Measurements from ENCODE around the gene TMEM9. TPM values are rescaled to one million over a fixed set of nuclear protein-coding genes. Genes with fewer than 3 reads are reported as not detected.

TMEM9 gene
- total and polyA plus RNA-seq, 10 of the 15 experiments (the other 5 are each of a cell fraction or from before 2014, with no cell fraction given): 7.2 to 46.1 (median 17.3) TPM

DNA sequence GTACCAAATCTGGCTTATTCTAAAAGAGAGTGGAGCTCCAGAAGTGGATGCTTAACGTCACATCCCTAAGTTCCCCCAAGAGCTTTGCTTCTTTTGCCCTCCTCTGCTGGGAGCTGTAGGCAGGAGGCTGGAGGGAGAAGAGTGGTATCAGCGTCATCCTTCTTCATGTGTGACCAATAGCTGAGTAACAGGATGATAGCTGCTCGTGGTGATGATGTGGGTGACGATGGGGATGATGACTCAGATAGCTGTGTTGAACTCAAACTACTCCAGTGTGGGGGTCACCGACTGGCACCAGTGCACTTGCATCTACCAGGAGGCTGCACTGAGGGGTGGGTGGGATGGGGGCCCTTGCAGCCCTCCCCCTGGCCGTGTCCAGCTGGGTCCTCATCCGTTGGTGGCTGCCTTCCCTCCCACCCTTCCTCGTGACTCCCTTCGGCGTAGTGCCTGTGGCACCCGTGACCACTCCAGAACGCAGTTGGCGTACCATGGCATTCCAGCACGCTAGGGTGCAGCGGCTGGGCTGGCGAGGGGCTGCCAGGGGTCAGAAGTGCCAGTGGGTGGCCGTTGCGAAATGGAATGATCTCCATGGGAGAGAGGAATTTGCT is 37.5 kb upstream of the TMEM9 start (continued):
- no peak for TF ChIP-seq FOS (IDR thresholded peaks at IDR 0.05; ENCODE audit: borderline replicate concordance, extremely low read depth, insufficient read length)

DNA sequence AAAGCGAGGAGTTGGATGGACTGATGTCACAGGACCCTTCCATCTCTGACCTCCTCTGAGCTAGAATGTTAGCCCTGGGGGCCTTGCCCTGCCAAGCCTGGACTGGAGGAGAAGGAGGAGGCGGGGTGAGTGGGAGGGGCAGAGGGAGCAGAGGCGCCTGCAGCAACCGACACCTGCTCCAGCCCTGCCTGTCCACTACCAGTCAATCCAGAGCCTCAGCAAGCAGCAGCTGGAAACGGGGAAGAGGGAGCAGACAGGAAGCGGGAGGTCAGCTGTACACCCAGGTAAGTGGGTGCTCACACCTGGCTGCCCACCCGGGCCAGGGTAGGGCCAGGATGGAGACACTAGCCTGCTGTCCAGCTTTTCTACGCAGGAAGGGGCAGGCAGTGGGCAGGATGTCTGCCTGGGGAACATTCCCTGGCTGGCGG is 36.4 kb upstream of the TMEM9 start, which contains the start of gene IGFN1:
TSS of gene IGFN1 (plus strand) at position 201 of the 428 bp plus-strand sequence. CDS start 2,470 bp downstream, outside the sequence.
- in situ Hi-C loops (cut with MboI) (no loop called here), intact Hi-C loops (cut with micrococcal nuclease; ENCODE audit: unreplicated experiment) (no loop called here)
- TF ChIP-seq BCL11A (IDR thresholded peaks at IDR 0.05; ENCODE audit: low read depth, low read length) (no peak), PAX8 (IDR thresholded peaks at IDR 0.05) (no peak), BMI1 (IDR thresholded peaks at IDR 0.05; ENCODE audit: borderline replicate concordance) (no peak), NR2F1 (conservative IDR thresholded peaks at IDR 0.05) (no peak)
- Histone ChIP-seq H3K9ac (ENCODE audit: control insufficient read depth, insufficient read depth, low read length) (no peak within 1 kb of the TSS), H3K4me3 (no peak within 1 kb of the TSS), H3K27me3 (replicated peaks in 1 of 2; ENCODE audit: control insufficient read depth in 2 of 2, insufficient read depth in 2 of 2, low read length in 1 of 2) (peaks cover 0 to 7% of the 10 kb centered on the region in 2 experiments), H3K9me3 (replicated peaks; ENCODE audit: control insufficient read depth, insufficient read depth, low read length) (no peaks in the 10 kb centered on the region), H3K27ac (ENCODE audit: control insufficient read depth, insufficient read depth) (no peak within 1 kb of the TSS), H2AFZ (ENCODE audit: control insufficient read depth, low read depth, low read length) (no peak within 1 kb of the TSS), H3K79me2 (ENCODE audit: control insufficient read depth, insufficient read depth, low read length) (no peaks in the 10 kb centered on the region), H3K36me3 (ENCODE audit: control insufficient read depth in 2 of 2, insufficient read depth in 2 of 2, low read length in 1 of 2) (no peaks in the 10 kb centered on the region), H4K20me1 (ENCODE audit: control insufficient read depth, insufficient read depth) (no peaks in the 10 kb centered on the region), H3K4me1 (ENCODE audit: control insufficient read depth, insufficient read depth, low read length) (no peaks in the 10 kb centered on the region), H3K4me2 (ENCODE audit: control insufficient read depth, insufficient read depth) (no peak within 1 kb of the TSS)
- ChIA-PET SMC1A (ENCODE audit: uncharacterized antibody, unreplicated experiment) (no interaction called here), POLR2A (interaction anchor here (0.6 kb wide), 1 partner anchor 628 kb away, joined by 5 read pairs; no protein-coding TSS in a partner anchor), CTCF (no interaction called here), RAD21 (ENCODE audit: unreplicated experiment) (no interaction called here)
- WGBS (ENCODE audit: insufficient coverage, insufficient replicate concordance, low lambda C conversion rate, missing lambda C conversion rate): 24% methylated on average over 9 of the region's 9 CpGs
- ATAC-seq (no peak), DNase-seq (ENCODE audit: low read depth, low spot score) (no peak), FAIRE-seq (no peak)
- BruUV-seq (replicated peaks): no TSS peak

DNA sequence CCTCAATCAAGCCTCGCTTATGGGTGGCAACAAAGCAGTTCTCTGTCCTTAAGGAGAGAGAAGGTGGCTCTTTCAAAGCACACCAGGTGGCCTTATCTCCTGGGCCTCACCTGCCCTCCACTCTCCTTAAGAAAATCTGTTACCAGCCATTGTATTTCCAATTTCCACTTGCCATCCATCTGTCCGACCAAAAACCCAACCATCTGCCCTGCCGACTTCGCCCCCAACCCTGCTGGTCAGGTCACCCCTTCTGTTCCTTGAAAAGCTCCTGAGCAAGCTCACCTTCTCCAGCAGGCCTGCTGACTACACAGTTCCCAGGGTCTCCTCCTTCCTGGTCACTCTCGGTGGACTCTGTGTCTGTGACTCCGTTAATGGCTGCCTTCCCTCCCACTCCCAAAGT is 35.7 kb upstream of the TMEM9 start:
- Histone ChIP-seq H3K9ac (ENCODE audit: control insufficient read depth, insufficient read depth, low read length) (no peak overlapping the region), H3K27ac (ENCODE audit: control insufficient read depth, insufficient read depth) (no peak overlapping the region), H3K36me3 (ENCODE audit: control insufficient read depth in 2 of 2, insufficient read depth in 2 of 2, low read length in 1 of 2) (no peaks in the 10 kb centered on the region), H2AFZ (ENCODE audit: control insufficient read depth, low read depth, low read length) (no peak overlapping the region), H3K27me3 (replicated peaks in 1 of 2; ENCODE audit: control insufficient read depth in 2 of 2, insufficient read depth in 2 of 2, low read length in 1 of 2) (peaks cover 0 to 7% of the 10 kb centered on the region in 2 experiments), H3K4me1 (ENCODE audit: control insufficient read depth, insufficient read depth, low read length) (no peaks in the 10 kb centered on the region), H3K9me3 (replicated peaks; ENCODE audit: control insufficient read depth, insufficient read depth, low read length) (no peaks in the 10 kb centered on the region), H3K4me2 (ENCODE audit: control insufficient read depth, insufficient read depth) (no peak overlapping the region), H4K20me1 (ENCODE audit: control insufficient read depth, insufficient read depth) (no peaks in the 10 kb centered on the region), H3K79me2 (ENCODE audit: control insufficient read depth, insufficient read depth, low read length) (no peaks in the 10 kb centered on the region), H3K4me3 (no peak overlapping the region)
- CTCF ChIA-PET: no interaction called here
- intact Hi-C loops (cut with micrococcal nuclease; ENCODE audit: unreplicated experiment): no loop called here
- DNase-seq (ENCODE audit: low read depth, low spot score) (no peak), FAIRE-seq (no peak), ATAC-seq (no peak)
- POLR2A ChIA-PET: no interaction called here
- 39% methylated on average over 6 of the region's 6 CpGs for WGBS (ENCODE audit: insufficient coverage, insufficient replicate concordance, low lambda C conversion rate, missing lambda C conversion rate)
- BruUV-seq (replicated peaks): no TSS peak
- in situ Hi-C loops (cut with MboI): no loop called here
- RAD21 ChIA-PET (ENCODE audit: unreplicated experiment): no interaction called here
- SMC1A ChIA-PET (ENCODE audit: uncharacterized antibody, unreplicated experiment): no interaction called here
- TF ChIP-seq STAT3 (IDR thresholded peaks at IDR 0.05; ENCODE audit: low read depth, low read length): no peak
- TF ChIP-seq CBX3 (IDR thresholded peaks at IDR 0.05; ENCODE audit: borderline replicate concordance, low read depth): no peak
- TF ChIP-seq HDGF (IDR thresholded peaks at IDR 0.05): no peak
- no peak for TF ChIP-seq POLR2AphosphoS5 (IDR thresholded peaks at IDR 0.05; ENCODE audit: low read length)
- no peak for TF ChIP-seq HDAC6 (IDR thresholded peaks at IDR 0.05; ENCODE audit: unreplicated experiment)
- TF ChIP-seq POU2F2 (IDR thresholded peaks at IDR 0.05; ENCODE audit: borderline replicate concordance, low read depth, low read length): no peak
- TF ChIP-seq, protein P1, sequence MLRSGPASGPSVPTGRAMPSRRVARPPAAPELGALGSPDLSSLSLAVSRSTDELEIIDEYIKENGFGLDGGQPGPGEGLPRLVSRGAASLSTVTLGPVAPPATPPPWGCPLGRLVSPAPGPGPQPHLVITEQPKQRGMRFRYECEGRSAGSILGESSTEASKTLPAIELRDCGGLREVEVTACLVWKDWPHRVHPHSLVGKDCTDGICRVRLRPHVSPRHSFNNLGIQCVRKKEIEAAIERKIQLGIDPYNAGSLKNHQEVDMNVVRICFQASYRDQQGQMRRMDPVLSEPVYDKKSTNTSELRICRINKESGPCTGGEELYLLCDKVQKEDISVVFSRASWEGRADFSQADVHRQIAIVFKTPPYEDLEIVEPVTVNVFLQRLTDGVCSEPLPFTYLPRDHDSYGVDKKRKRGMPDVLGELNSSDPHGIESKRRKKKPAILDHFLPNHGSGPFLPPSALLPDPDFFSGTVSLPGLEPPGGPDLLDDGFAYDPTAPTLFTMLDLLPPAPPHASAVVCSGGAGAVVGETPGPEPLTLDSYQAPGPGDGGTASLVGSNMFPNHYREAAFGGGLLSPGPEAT (IDR thresholded peaks at IDR 0.05; ENCODE audit: low read depth): no peak
- TF ChIP-seq SMAD5 (IDR thresholded peaks at IDR 0.05; ENCODE audit: low read depth): no peak
- TF ChIP-seq YBX1 (IDR thresholded peaks at IDR 0.05): no peak
- TF ChIP-seq RELA (IDR thresholded peaks at IDR 0.05; ENCODE audit: borderline replicate concordance, partially characterized antibody): no peak
- TF ChIP-seq, protein P2, sequence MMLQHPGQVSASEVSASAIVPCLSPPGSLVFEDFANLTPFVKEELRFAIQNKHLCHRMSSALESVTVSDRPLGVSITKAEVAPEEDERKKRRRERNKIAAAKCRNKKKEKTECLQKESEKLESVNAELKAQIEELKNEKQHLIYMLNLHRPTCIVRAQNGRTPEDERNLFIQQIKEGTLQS (IDR thresholded peaks at IDR 0.05; ENCODE audit: borderline replicate concordance, extremely low read depth, low read depth, low read length): no peak
- TF ChIP-seq POLR2A (IDR thresholded peaks at IDR 0.05; ENCODE audit: low read depth, low read length): no peak

Data from GM12878 (cell line).